GM21360 (cell line): ENCODE results near the gene LAMB3.
"Not testable (repeated sequence)": the region's sequence is repeated elsewhere in the genome, so short reads cannot be mapped to it uniquely, and the experiment has no call there.

Source experiments
- ATAC-seq: cut with Tn5 transposase; IDR thresholded peaks from one replicate; pipeline ENCODE4 v1.9.1; 2021; ENCODE audit warnings: mild to moderate bottlenecking, moderate library complexity; ENCODE audit not compliant: unreplicated experiment

LAMB3 gene

GRCh38 chr1:209652121-209652735 is at the start of gene LAMB3:
Gene LAMB3, minus strand, starts transcription at chr1:209652425. Its CDS starts 1,481 bp downstream, at chr1:209650944.
- ATAC-seq: no peak

GRCh38 chr1:209700686-209701085 is 48.5 kb upstream of the LAMB3 start:
- ATAC-seq: not testable (repeated sequence)

- ATAC-seq: no peak
Measured at GRCh38 chr1:209697126-209697525, 44.9 kb upstream of the LAMB3 start.

GRCh38 chr1:209696673-209697072 is 44.4 kb upstream of the LAMB3 start:
- ATAC-seq: no peak

DNA sequence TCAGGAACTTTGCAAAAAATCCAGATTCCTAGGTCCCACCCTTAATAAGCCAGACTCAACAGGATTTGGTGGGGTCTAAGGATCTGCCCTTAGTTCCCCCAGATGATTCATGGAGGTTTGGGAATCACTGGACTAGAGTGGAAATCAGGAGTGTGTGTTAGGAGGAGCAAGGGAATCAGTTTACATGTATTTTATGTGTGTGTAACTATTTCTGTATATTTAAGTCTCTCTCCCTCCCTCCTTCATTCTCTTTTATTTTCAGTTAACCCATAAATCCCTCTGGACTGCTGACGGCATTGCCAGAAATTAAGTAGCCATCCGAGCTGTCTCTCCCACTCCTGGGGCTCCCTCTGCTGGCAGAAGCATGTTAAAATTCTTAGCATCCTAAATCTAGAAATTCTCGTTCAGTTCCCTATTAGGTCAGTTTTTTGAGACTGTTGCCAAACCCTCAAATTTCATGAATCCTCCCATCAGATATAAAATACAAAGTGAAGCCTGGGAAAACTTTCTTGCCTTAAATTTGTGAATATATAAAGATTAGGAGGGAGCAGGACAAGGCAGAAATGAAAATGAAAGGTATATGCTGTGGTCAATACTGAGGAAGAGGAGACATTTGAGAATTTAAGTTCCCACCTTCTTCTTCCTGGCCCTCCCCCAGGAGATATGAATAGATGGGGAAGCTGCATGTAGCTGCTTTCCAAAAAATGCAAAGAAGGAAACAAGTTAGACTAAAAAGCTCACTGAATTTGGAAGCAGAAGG is 40.7 kb upstream of the LAMB3 start:
- no peak for ATAC-seq

GRCh38 chr1:209692296-209692695 is 40.1 kb upstream of the LAMB3 start:
- ATAC-seq: no peak

GRCh38 chr1:209691237-209691636 is 39.0 kb upstream of the LAMB3 start:
- ATAC-seq: no peak

DNA sequence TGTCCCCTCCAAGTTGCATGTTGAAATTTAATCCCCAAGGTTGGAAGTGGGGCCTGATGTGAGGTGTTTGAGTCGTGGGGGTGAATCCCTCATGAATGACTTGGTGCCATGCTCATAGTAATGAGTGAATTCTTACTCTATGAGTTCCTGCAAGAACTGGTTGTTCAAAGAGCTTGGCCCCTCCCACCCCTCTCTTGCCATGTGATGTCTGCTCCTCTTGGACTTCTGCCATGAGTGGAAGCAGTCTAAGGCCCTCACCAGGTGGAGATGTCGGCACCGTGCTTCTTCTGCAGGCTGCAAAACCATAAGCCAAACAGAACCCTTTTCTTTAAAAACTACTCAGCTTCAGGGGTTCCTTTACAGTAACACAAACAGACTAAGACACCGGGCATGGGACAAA is 37.3 kb upstream of the LAMB3 start:
- ATAC-seq: no peak

- ATAC-seq: no peak
Measured at GRCh38 chr1:209688746-209689234, 36.6 kb upstream of the LAMB3 start.

DNA sequence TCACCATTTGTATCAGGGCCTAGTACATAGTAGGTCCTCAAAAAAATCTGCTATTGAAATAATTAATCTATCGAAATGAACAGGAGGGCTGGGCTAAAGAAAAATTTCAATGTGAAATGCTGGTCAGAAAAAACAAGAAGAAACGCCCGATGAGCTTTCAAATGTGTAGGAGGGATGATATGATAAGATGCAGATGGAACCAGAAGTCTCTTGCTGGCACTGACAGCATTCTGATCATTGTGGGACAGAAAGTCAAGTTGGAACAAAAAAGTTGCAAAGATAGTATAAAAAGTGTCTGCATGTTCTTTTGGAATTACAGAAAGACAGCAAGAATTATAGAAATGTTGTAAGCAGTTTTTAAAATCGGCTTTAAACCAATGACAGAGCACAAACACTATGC is 34.1 kb upstream of the LAMB3 start:
- ATAC-seq: no peak

DNA sequence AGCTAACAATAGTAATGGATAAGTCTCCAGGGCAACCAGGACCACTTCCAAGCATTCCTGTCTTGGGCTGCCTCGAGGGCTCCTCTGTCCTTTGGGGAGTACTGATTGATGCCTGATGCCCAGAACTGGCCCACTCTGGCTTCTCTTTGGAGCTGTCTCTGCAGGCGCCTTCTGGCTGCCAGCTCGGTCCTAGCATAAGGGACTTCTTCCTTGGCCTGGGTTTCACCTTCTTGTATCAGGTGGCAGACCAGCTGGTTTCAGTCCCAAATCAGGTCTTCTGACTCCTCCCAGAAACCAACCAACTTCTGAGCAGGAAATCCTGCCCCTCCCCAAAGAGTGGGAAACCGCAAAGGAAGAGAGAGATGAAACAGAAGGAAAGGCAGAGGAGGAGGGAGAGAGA is 33.6 kb upstream of the LAMB3 start:
- ATAC-seq: no peak

- ATAC-seq: no peak
Measured at GRCh38 chr1:209678981-209679539, 26.8 kb upstream of the LAMB3 start.

GRCh38 chr1:209675565-209676154 is 23.4 kb upstream of the LAMB3 start:
- ATAC-seq: no peak

DNA sequence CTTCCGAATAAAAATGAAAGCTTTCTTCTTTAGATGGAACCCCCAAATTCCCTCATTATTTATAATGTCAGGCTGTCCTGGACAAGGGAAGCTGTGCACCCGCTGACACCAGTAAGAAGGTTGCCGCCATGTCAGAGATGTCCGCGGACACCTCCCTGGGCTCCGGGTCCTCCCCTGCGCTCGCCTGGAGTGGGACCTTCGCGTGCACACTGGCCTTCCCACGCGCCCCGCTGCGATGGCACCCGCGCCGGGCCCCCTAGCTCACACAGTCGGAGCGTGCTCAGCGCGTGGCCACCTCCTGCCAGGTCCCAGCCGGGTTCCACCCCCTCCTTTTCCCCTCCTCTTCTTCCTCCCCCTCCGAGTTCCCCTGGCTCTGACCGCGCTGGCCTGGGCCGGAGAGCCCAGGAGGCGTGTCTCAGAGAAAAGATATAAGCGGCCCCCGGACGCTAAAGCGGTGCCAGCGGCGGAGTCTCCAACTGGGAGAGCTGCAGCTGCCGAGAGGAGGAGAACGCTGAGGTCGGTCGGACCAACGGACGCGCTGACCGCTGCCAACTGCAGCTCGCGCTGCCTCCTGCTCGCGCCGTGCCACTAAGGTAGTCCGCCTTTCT is 22.8 kb upstream of the LAMB3 start, which contains the start of gene G0S2:
TSS of gene G0S2 (plus strand) at position 456 of the 608 bp plus-strand sequence. CDS start 273 bp downstream, outside the sequence.
- no peak for ATAC-seq

DNA sequence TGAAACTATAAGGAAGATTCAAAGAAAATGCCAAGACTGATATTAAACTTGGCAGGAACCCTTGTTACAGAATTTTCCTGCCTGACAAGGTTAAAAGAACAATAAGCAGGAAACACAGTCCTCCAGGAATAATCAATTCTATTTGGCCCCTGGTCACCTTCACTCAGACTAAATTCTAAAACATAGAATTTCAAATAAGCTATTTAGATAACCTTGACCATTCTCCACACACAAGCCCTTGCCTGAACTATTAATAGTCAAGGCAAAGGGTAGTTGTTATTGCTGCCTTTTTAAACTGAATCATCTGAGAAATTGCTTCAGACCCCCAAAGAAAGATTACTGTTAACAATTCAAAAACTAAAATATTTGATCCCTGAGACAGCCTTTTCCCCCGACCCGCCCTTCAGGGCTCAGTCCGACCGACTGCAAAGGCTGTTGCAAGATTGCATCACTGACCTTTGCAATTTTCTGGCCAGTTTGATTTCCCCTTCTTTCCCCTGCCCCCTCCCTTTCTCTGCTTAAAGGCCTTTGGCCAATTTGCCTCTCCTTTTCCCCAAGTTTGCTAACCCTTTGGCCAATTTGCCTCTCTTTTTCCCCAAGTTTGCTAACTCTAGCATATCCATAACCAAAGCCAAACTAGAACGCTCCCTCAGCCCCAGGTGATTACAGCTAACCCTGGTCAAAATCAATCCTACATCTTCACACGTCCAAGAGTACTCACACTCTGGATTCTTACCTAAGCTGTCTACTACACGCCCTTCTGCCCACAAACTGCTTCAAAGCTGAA is 21.6 kb upstream of the LAMB3 start:
- ATAC-seq: no peak

GRCh38 chr1:209672705-209673630 is 20.7 kb upstream of the LAMB3 start:
- ATAC-seq: peak; percentile 94

DNA sequence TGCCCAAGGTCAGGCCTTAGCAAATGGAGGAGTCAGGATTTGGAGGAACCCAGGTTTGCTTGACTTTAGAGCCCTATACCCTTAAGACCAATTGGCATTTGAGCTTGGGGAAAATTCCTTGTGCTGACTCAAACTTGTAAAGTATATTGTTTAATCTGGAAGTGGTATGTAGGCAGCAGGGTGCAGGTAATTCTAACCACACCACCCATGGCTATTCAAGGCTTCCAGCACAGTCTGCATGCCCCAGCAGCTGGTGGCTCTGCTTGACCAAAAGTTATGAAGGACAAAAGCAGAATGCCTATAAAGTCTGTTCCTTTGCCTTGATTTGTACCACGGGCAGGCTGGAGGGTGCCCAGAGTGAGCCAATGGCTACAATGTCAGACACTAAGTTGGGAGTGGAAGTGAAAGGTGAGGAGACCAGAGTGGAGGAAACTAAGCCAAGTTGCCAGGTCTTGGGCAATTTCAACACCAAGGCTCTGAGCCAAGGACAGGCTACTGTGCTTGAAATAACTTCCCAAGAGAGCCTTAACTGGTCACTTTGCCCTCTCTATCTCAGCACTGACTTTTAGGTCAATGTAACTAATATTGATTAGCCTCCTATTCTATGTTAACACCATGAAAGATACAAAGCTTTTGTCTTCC is 18.3 kb upstream of the LAMB3 start:
- ATAC-seq: no peak

DNA sequence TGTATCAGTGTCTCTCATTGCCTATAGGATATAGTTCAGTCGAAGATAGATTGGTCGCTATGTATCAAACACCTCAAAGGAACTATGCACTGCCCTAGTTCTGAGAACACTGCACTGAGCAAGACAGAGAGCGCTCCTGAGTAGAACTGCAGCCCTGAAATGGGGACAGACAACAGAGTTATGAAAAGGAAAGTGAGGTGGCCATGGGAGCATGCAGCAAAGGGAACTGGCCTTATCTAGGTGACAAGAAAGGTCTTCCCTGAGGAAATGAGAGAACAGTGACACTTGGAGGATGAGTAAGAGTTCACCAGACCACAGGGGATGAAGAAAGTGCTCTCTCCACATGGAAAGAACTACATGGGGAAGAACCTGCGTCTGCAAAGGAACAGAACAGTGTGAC is 15.5 kb upstream of the LAMB3 start:
- no peak for ATAC-seq

GRCh38 chr1:209667103-209667502 is 14.9 kb upstream of the LAMB3 start:
- no peak for ATAC-seq
